AG20443 (cell line): Measurements from ENCODE around the gene CCDC110.
"Not testable (repeated sequence)": the region's sequence is repeated elsewhere in the genome, so short reads cannot be mapped to it uniquely, and the experiment has no call there.

Source experiments
- DNase-seq: peaks from one replicate; pipeline ENCODE4 v3.0.0; 2012; ENCODE audit warnings: low spot score, mixed read lengths

The CCDC110 gene

DNA sequence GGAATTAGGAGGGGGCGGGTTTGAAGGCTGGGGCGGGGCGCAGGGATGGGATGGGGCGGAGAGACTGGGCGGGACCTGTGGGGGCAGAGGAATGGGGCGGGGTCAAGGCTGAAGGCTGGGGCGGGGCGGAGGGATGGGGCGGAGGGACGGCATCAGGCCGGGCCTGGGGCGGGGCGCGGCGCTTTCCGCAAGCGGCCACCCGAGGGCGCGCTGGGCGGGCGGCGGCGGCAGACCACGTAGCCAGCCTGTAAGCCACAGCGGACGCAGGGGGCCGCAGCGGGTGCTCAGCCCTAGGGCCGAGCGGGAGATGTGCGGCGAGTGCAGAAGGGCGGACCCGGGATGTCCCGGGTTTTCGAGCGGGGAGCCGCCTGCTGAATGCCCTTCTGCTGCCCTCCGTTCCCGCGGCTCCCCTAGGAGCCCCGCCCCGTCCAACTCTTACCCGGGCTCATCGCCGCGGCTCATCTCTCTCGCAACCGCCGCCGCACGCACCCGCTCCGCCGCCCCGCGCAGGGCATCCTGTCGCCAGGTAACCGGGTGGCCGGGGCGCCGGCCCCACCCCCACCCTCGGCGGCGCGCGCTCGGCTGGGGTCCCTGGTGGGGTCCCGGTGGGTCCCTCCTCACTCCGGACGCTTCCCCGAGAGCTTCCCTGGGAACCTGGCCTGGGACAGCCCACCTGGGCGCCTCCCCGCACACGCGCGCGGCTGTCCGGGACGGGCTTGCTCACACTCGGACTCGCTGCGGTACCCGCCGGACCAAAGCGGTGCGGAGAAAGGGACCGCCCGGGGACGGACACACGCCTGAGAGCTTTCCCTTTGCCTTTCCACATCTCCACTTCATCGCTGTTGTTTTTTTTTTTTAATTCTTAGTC is at the start of gene CCDC110:
Gene CCDC110 (minus strand): TSS at position 499 of the 868 bp plus-strand sequence. CDS start 50 bp downstream, at position 449.
- DNase-seq = peak; percentile 100

DNA sequence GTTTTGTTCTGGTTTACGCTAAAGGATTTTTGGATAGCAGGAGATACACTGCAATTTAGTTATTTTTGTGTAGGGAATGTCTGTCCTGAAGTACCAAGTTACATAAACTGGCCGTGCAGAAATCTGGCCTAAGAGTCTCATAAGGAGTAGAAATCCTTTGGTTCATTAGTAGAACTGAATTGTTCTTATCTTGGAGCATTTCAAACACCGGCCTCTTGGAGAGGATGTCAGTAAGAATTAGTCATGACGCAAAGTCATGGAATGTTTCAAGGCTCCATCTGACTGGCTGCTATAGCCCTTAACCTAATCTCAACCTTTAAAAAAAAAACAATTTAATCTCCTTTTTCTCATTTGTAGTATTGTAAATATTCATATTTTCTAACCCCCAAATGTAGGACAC is 48.6 kb upstream of the CCDC110 start:
- DNase-seq = no peak

DNA sequence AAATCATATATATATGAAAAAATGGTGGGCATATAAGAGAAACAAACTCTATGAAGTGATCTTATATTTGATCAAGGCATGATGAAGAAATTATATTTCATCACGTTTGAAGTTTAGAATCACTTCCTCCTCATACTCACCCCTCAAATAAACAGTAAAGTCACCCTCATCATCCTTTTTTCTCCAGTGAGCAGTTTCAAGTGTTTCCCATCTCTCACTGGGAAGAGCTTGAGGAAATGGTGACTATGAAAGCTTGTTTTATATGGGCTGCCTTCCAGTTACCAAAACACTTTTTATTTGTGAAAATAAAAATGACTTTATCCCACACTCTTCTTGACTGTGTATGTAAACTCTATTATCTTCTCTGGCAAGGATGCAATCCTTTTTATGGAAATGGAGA is 47.0 kb upstream of the CCDC110 start:
- no peak for DNase-seq

DNA sequence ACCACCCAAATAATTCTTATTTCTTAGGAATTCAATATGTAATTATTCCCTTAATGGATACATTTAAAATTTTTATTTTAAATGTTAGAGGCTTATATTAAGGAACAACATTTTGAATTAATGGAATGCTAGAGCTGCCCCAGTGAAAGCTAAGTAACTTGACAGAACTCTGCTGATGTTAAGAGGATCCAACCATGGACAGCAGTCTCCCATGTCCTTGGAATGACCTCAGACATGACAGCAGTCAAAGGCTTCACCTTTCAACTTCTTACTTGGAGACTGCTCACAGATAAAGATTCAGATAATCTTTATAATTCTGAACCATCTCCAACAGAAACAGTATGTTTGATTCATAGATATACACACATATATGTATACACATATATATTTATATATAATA is 46.5 kb upstream of the CCDC110 start:
- no peak for DNase-seq

DNA sequence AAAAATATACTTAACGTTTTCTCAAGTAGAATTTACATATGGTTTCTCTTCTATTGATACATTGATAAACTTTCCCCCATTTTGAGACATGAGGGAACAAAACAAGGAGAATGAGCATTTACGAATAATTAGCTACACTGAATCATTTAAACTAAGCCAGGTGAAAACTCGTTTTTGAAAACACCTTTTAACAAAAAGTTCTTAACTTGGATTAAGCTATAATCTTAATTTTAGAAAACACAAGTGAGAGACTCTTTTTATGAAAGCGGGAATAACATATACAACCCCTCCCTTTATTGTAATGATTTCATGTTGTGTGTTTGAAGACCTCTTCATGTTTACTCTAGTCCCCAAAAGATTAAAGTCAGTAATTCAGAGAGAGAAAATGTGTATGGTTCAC is 43.7 kb upstream of the CCDC110 start:
- DNase-seq = no peak

DNA sequence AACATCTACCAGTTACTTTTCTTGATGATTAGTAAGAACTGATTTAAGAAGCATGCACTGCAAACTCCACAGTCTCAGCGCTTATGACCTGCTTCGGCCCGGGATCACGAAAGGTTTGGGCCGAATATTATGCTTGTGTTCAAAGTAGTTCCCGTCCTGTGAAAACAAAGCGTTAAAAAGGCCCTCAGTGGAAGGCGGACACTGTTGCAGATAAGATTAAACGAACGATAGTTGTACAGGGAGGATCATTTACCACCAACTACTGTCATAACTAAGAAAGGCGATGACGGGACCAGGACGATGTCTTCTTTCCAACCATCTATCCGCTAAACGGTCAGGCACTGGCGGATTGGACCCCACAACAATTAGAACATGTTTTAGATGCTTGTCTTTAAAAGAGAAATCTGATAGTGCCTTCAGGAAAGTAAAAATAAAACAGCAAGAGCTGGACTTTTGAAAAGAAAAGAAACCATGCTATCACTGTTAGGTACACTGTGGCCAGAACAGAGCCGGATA is 42.7 kb upstream of the CCDC110 start:
- no peak for DNase-seq

DNA sequence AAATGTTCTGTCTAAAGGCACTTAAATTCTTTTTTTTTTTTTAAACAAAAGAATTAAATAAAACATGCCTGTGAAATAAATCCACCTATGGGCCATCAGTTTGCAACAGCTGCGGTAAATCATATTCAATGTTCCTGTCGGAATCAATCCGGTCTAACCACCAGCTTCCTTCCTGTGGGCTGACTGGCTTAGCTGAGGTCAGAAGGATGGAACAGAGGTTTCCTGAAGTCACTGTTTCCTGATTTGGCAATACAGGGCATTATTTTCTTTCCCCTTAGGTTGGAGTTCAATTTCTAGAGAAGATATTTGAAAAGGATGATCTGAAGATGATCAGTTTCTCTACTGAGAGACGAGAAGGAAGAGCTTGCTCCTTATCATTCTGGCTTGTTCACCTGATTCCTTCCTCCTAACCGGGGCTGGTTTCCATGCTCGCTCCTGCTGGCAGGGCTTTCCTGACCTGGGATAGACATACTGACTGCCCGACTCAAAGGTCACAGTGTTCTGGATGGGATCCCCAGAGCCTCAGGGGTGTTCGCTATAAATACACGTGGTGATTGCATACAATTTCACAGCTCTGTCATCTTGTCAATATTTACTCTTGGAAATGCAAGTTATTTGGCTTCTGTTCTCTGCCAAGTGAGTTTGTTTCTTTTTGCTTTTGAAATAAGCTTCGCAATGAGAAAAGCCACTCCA is 42.1 kb upstream of the CCDC110 start:
- no peak for DNase-seq

DNA sequence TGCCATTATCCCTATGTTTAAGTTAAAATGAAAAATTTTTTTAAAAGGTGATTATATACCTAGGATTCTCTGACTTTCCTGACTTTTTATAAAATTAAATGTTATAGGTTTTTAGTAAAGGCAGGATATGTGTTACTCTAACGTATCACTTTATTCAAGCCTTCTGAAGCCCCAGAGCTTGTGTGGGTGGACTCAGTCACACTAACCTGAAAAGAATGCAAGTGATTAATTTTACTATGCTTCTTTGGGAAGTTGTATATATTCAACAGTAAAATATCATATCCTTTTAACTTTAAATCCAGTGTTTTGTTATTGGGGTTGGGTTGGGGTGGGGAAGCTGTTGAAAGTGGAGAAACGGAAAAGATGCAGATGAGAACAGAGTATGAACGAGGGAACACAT is 41.0 kb upstream of the CCDC110 start:
- DNase-seq = peak; percentile 29

DNA sequence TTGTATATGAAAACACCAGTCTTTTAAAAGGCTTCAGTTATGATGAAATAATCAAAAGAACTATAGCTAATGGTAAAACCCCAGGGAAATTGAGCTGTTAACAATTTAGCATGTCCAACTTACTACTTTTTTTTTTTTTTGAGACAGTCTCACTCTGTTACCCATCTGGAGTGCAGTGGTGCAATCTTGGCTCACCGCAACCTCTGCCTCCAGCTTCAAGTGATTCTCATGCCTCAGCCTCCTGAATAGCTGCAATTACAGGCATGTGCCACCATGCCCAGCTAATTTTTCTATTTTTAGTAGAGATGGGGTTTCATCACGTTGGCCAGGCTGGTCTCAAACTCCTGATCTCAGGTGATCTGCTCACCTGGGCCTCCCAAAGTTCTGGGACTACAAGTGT is 39.7 kb upstream of the CCDC110 start:
- DNase-seq = not testable (repeated sequence)

DNA sequence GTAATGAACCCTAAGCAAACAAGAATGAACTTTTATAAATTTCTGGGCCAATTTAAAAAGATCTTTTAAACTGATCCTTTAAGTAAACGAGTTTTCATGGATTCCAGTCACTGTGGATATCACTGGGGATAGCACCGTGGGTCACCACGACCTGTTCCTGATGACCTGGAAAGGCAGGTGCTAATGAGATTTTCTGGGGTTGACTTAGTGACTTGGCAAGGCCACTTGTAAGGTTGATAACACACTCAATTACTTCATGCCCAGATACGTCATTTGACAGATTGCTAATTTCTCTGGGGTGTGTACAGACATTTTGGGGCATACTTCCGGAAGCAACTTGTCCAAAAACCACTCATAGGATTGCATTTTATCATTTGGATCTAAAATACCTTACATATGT is 39.3 kb upstream of the CCDC110 start:
- no peak for DNase-seq

DNA sequence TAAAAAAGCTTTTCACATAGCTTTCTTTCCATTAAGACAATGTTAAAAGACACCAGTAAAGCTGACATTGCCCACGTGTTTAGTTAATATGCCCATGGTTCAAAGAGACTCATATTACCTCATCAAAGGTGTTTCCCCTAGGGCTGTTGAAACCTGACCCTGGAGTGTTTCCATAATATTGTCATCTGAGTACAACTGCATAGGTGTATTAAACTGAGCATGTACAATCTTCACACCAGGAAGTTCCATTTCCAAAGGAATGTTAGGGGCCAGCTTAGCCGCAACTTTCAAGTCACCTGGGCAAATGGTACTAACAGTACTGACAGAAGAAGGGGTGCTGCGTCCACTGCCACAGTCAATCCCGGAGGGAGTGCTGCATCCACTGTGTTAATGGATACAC is 36.6 kb upstream of the CCDC110 start:
- no peak for DNase-seq

DNA sequence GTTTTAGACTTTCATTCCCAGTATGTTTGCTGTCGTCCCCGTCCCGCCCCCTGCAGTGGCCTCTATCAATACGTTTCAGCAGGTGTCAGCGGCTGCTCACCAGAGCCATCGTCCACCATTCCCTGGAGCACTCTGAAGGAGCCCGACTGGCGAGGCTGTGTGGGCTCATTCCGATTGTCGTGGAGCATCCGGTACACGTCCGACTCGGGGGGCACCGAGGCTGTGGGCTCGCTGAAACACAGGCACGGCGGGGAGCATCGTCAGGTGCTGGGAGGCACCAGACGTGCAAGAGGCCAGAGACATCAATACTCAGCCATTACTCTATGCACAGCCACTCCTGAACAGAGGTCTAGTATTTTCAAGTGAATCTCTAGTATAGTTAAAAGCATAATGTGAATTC is 34.9 kb upstream of the CCDC110 start:
- DNase-seq = no peak

DNA sequence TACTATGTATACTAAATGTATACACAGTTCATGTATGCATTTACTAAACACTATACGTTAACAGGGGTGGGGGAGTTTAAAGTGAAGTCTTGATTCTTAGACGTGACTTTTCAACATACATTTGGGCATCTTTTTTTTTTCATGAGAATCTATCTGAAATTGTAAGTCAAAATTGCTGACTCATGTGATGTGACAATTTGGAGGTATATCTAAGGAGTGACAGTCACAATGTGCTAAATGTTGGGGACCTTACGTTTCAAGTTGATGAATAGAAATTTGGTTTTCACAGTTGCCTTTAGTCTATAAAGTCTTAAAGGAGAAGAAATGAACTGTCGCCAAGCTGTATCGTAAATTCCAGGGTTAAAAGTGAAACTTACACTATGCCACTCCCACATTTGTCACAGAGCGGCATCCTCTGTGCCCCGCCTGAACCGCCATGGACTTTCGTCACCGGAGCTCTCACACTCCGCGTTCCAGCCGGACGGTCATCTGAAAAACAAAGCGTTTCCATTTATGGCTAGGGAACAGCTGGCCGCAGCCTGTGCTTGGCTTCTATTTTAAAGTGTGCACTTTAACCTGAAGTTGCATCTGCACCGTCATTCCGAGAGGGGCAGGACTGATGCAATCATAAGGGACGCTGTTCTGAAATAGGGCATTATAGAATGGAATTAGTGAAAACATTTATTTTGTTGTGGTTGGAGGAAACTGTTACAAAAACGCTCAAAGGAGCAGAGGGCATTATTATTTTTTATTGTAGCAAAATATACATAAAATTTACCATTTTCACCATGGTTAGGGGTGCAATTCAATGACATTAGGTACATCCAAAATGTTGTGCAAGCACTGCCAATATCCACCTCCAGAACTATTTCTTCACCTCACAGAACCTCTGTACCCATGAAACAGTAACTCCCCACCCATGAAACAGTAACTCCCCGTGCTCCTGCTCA is 32.8 kb upstream of the CCDC110 start:
- no peak for DNase-seq

DNA sequence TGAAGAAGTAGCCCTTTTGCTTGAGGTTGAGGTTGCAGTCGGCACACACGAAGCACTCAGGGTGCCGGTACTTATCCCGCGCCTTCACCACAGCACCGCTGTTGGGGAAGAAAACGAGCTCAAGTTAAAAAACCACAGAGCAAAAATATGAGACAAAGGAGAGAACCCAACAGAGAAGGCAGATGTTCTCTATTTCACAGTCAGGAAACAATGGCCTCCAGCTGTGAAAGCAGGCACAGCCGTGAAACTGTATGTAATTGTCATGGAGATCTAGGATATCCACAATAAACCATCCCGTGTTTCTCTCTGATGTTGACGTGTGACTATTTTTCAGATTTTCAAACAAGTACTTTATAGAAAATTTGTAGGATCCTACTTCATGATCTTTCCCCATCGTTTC is 30.9 kb upstream of the CCDC110 start:
- no peak for DNase-seq

DNA sequence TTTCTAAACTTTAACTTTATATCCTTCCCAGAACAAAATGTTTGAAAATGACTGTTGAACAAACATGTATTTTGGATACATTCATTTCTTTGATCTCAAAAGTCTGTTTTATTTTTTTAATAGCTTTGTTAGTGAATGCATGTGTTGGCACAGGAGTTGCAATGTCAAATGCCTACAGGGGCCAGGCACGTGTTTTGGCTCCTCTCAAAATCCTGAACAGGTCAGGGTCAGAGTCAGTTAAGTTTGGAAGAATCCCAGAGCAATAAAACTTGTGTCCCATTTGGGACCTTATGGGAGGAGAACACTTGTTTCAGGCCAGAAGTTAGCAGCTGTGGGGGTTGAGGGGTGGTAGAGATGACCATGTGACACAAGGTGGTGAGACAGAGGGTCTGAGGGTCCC is 29.0 kb upstream of the CCDC110 start:
- no peak for DNase-seq

DNA sequence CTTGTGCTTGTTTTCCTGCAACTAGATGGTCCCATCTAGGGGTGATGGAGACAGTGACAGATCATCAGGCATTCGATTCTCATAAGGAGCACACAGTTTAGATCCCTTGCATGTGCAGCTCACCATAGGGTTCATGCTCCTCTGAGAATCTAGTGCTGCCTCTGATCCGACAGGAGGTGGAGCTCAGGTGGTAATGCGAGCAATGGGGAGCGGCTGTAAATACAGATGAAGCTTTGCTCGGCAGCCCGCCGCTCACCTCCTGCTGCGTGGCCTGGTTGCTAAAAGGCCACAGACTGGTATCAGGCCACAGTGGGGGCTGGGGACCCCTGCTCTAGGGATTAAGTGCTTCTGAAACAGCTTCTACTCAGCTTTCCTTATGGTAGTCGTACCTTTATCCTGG is 28.5 kb upstream of the CCDC110 start:
- DNase-seq = no peak

DNA sequence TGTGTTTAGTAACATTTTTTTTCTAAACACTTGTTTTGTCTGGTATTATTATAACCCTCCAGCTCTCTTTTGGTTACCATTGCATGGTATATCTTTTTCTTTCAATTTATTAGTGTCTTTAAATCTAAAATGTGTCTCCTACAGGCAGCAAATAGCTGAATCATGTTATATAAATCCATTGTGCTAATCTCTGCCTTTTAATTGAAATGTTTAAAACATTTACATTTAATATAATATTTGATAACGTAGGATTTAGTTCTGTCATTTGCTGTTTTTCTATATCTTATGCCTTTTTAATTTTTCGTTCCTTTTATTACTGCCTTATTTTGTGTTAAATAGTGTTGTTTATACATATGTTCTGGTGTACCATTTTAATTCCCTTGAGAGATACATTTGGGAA is 17.1 kb upstream of the CCDC110 start:
- DNase-seq = no peak

DNA sequence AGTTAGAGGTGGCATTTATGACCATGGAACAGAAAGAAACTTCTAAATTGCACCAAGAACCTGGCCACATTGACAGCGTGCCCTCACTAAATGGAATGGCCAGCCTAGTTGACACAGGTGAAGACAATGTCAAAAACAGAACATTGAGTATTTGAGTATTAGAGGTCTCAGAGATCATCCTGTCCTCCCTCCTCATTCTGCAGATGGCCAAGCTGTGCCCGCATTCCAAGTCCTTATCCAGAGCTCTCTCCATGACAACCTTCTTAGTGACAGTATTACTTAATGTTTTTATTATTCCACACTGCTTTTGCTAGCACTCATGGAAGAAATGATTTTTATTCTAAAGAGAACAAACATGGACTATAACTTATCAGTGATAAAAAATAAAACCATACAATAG is 9.9 kb upstream of the CCDC110 start:
- no peak for DNase-seq

DNA sequence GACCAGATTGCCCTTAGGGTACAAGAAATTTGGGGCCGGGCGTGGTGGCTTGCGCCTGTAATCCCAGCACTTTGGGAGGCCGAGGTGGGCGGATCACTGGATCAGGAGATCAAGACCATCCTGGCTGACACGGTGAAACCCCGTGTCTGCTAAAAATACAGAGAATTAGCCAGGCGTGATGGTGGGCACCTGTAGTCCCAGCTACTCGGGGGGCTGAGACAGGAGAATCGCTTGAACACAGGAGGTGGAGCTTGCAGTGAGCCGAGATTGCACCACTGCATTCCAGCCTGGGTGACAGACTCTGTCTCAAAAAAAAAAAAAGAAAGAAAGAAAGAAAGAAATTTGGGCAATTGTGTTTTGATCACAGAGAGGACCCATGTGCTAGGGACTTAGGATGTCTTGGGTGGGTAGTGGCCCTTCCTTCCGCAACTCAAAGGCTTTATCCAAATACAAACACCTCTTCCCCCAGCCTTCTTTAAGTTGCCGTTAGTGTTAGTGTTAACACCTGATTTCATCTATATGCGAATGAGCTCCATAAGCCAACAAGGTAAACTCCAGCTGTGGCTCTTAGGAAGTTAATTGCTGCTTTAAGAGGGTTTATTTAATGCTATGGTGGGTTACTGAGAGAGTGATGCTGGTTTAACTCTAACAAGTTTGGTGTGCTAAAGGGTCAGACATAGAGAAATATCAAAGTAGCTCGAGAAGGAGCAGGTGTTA is 8.6 kb upstream of the CCDC110 start:
- no peak for DNase-seq

DNA sequence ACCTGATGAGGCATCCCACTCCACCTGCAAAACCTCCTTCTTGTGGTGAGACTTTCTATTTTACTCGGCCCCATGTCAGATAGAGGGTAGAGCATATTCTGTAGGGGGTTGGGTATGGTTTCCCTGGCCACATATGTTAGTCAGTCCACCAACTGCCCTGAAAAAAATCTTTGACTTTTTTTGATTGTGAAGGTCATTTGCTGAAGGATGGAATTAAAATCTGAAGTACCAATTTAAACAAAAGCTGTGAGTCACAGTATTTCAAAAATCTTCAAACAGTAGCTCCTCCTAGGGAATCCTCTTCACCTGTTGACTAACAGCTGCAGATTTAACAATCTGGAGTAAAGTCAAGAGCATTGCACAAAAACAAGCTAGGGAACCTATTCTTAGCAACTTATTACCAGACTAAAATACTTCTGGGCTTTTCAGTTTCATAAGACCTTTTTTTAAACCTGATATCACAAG is 8.0 kb upstream of the CCDC110 start:
- DNase-seq = no peak

DNA sequence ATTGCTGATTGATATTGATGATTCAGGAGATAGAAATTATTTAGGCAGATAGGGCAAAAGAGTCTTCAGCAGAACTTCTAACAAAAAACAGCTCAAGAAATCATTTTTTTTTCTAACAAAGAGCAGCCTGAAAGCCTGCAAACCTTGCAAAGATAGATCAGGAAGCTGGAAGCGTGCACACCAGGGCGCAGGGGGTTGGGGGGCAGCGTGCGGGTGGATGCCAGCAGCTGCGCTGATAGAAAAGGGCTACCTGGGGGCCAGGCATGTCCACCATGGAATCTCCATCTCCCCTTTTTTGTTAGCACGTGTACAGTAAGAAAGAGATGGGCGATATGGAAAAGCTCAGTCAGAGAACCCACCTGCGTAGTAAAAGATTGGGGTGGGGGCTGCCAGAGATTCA is 1.7 kb upstream of the CCDC110 start:
- DNase-seq = no peak
